OCI-LY7 (cell line): Measurements from ENCODE around the gene NTRK3. TPM values are rescaled to one million over a fixed set of nuclear protein-coding genes. Genes with fewer than 3 reads are reported as not detected.

Source experiments
- BruUV-seq: library from RNA; stranded (reverse); fragments of 400-500 nt; replicated peaks from 2 replicates; lab custom pipeline; 2021; lab: Mats Ljungman, UMichigan
- CTCF ChIA-PET: fragments of 300-600 bp; sonication (Branson Sonifier 250); formaldehyde crosslinking; loops from one replicate; lab custom pipeline; 2022; ENCODE audit warnings: antibody characterized with exemption; ENCODE audit not compliant: unreplicated experiment; lab: Charles Lee
- POLR2A ChIA-PET: fragments of 300-600 bp; sonication (Branson Sonifier 250); formaldehyde crosslinking; loops from one replicate; lab custom pipeline; 2022; ENCODE audit warnings: antibody characterized with exemption; lab: Charles Lee
- DNase-seq: peaks from one replicate; pipeline ENCODE4 v3.0.0-alpha.2; 2015; ENCODE audit warnings: low spot score
- H2AFZ ChIP-seq: fragments of 200-600 bp; sonication (generic), shearing (Covaris generic); 2 replicates; pipeline ENCODE4 v1.6.1; 2014; ENCODE audit warnings: mild to moderate bottlenecking, antibody characterized with exemption, low read length, moderate library complexity
- H3K27ac ChIP-seq: fragments of 200-600 bp; sonication (generic); 2 replicates; pipeline ENCODE4 v1.5.1; 2014; ENCODE audit warnings: mixed run types, low read depth, mild to moderate bottlenecking, moderate library complexity, low read length, inconsistent platforms; ENCODE audit not compliant: poor library complexity, severe bottlenecking
- H3K36me3 ChIP-seq: fragments of 200-600 bp; sonication (generic); 2 replicates; pipeline ENCODE4 v1.6.1; 2014; ENCODE audit warnings: mild to moderate bottlenecking, antibody characterized with exemption, low read length, moderate library complexity, mixed read lengths; ENCODE audit not compliant: insufficient read depth
- H3K4me1 ChIP-seq: fragments of 200-600 bp; sonication (generic); 2 replicates; pipeline ENCODE4 v1.5.1; 2014; ENCODE audit warnings: mild to moderate bottlenecking, low read length; ENCODE audit not compliant: insufficient read depth, poor library complexity, severe bottlenecking
- H3K4me2 ChIP-seq: fragments of 200-600 bp; sonication (generic); 2 replicates; pipeline ENCODE4 v1.6.1; 2014; ENCODE audit warnings: mild to moderate bottlenecking, low read length
- H3K4me3 ChIP-seq: fragments of 200-600 bp; sonication (generic); 2 replicates; pipeline ENCODE4 v1.5.1; 2014; ENCODE audit warnings: mild to moderate bottlenecking, low read depth, low read length; ENCODE audit not compliant: poor library complexity, severe bottlenecking
- H3K79me2 ChIP-seq: fragments of 200-600 bp; sonication (generic); 2 replicates; pipeline ENCODE4 v1.6.1; 2016; ENCODE audit warnings: low read depth, mild to moderate bottlenecking, low read length, moderate library complexity, mixed read lengths; ENCODE audit not compliant: insufficient read depth
- H3K9me2 ChIP-seq: fragments of 200-600 bp; sonication (generic); 2 replicates; pipeline ENCODE4 v1.6.1; 2016; ENCODE audit warnings: mild to moderate bottlenecking, low read length, mixed read lengths; ENCODE audit not compliant: insufficient read depth
- H3K9me3 ChIP-seq: fragments of 200-600 bp; sonication (generic); 2 replicates; pipeline ENCODE4 v1.6.1; 2014; ENCODE audit warnings: mild to moderate bottlenecking, mixed run types, low read length, mixed read lengths
- H4K20me1 ChIP-seq: fragments of 200-600 bp; sonication (generic); 2 replicates; pipeline ENCODE4 v1.6.1; 2014; ENCODE audit warnings: mild to moderate bottlenecking, antibody characterized with exemption, low read length, moderate library complexity, mixed read lengths; ENCODE audit not compliant: insufficient read depth
- CTCF ChIP-seq: fragments of 200-600 bp; sonication (generic); conservative IDR thresholded peaks from 2 replicates; pipeline ENCODE4 v1.5.1; 2014; ENCODE audit warnings: mild to moderate bottlenecking, antibody characterized with exemption, low read length, moderate library complexity, mixed read lengths
- EZH2phosphoT487 ChIP-seq: fragments of 200-600 bp; sonication (generic); IDR thresholded peaks from 2 replicates; pipeline ENCODE4 v1.6.1; 2018; ENCODE audit warnings: low read depth, borderline replicate concordance, mild to moderate bottlenecking, mixed run types, antibody characterized with exemption, low read length, moderate library complexity, mixed read lengths
- intact Hi-C: fragments of 100-400 bp; cut with micrococcal nuclease; formaldehyde crosslinking; loops from one replicate; pipeline ENCODE4 v1.10.0; 2022; ENCODE audit not compliant: unreplicated experiment
- total RNA-seq, 2 experiments: library from RNA; depleted of rRNA in 1 of 2; stranded (reverse); fragments of >200 nt in 1 of 2; shearing (Covaris generic) in 1 of 2; gene quantifications; 2 replicates each; pipeline ENCODE4 v1.2.3, GENCODE V29; 2014 to 2022

Gene NTRK3
- total RNA-seq, 2 experiments from 2014 or later: 0.50 to 2.5 TPM

GRCh38 chr15:88155310-88155709 lies 101.2 kb downstream of the NTRK3 start:
- POLR2A ChIA-PET: no interaction called here
- Histone ChIP-seq H3K79me2 (no peaks in the 10 kb centered on the region), H3K4me3 (no peak overlapping the region), H2AFZ (no peak overlapping the region), H3K4me1 (no peaks in the 10 kb centered on the region), H3K9me3 (no peaks in the 10 kb centered on the region), H3K9me2 (no peaks in the 10 kb centered on the region), H3K27ac (no peak overlapping the region), H3K36me3 (no peaks in the 10 kb centered on the region), H3K4me2 (no peak overlapping the region), H4K20me1 (no peaks in the 10 kb centered on the region)
- CTCF ChIA-PET: no interaction called here
- no TSS peak for BruUV-seq
- no peak for TF ChIP-seq CTCF
- no peak for TF ChIP-seq EZH2phosphoT487
- DNase-seq: no peak
- intact Hi-C loops: no loop called here

GRCh38 chr15:88152672-88153071 lies 103.9 kb downstream of the NTRK3 start:
- no peak for DNase-seq
- no peaks in the 10 kb centered on the region for H3K9me2 ChIP-seq

GRCh38 chr15:88147760-88148159 lies 108.8 kb downstream of the NTRK3 start:
- CTCF ChIA-PET: no interaction called here
- intact Hi-C loops: no loop called here
- H3K9me2 ChIP-seq: no peaks in the 10 kb centered on the region

More at GRCh38 chr15:88152672-88153071, 103.9 kb downstream of the NTRK3 start:
- Histone ChIP-seq H3K9me3 (no peaks in the 10 kb centered on the region), H3K4me3 (no peak overlapping the region), H4K20me1 (no peaks in the 10 kb centered on the region), H3K79me2 (no peaks in the 10 kb centered on the region), H3K27ac (no peak overlapping the region), H3K4me1 (no peaks in the 10 kb centered on the region), H3K4me2 (no peak overlapping the region), H3K36me3 (no peaks in the 10 kb centered on the region), H2AFZ (no peak overlapping the region)
- ChIA-PET CTCF (no interaction called here), POLR2A (no interaction called here)
- intact Hi-C loops: no loop called here
- no TSS peak for BruUV-seq
- TF ChIP-seq EZH2phosphoT487 (no peak), CTCF (no peak)

More at GRCh38 chr15:88147760-88148159, 108.8 kb downstream of the NTRK3 start:
- H3K4me3 ChIP-seq: no peak overlapping the region
- H3K36me3 ChIP-seq: no peaks in the 10 kb centered on the region
- no peaks in the 10 kb centered on the region for H3K9me3 ChIP-seq
- POLR2A ChIA-PET: no interaction called here
- no peaks in the 10 kb centered on the region for H3K4me1 ChIP-seq
- H3K79me2 ChIP-seq: no peaks in the 10 kb centered on the region
- no peaks in the 10 kb centered on the region for H4K20me1 ChIP-seq
- H2AFZ ChIP-seq: no peak overlapping the region
- H3K4me2 ChIP-seq: no peak overlapping the region
- TF ChIP-seq EZH2phosphoT487 (no peak), CTCF (no peak)
- no TSS peak for BruUV-seq
- no peak overlapping the region for H3K27ac ChIP-seq
- DNase-seq: no peak
